ENCODE results near the gene MAP2K5. TPM values are rescaled to one million over a fixed set of nuclear protein-coding genes. Genes with fewer than 3 reads are reported as not detected.

MAP2K5 gene
- total and polyA plus RNA-seq, 10 of the 15 experiments (the other 5 are each of a cell fraction or from before 2014, with no cell fraction given): 1.3 to 19.4 (median 9.6) TPM

DNA sequence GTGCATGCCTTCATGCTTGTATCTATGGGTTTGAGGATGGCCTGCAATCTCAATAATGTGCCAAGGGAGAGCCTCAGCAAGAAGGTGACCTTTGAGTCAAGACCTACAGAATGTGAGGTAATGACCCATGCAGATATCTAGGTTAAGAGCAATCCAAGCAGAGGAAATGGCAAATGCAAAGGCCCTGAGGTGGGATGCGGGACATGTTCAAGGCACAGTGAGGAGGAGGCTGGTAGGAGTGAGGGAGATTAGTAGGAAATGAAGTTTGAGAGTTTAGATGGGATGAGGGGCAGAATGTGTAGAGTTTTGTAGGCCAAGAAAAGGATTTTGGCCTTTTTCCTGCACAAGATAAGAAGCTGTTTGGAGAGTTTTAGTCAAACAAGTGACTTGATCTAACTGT lies 4.7 kb upstream of the MAP2K5 start:
- in situ Hi-C loops (cut with MboI): loop anchor here (25.0 kb wide), 1 partner anchor 1275 kb away; the partner anchor contains the start of gene ANP32A
- no peaks in the 10 kb centered on the region for H4K20me1 ChIP-seq (ENCODE audit: control insufficient read depth, insufficient read depth)
- 86% methylated on average over 1 of the region's 1 CpG for WGBS (ENCODE audit: insufficient coverage, insufficient replicate concordance, low lambda C conversion rate, missing lambda C conversion rate)
- no peak for FAIRE-seq
- no peak overlapping the region for H2AFZ ChIP-seq (ENCODE audit: control insufficient read depth, low read depth, low read length)
- H3K9me3 ChIP-seq (replicated peaks; ENCODE audit: control insufficient read depth, insufficient read depth, low read length): no peaks in the 10 kb centered on the region; the same call in 2 of the 3 replicates
- ChIA-PET CTCF (interaction anchor here (0.6 to 1.7 kb wide), 3 partner anchors 9 to 388 kb away, joined by 3 to 5 read pairs (median 3); no protein-coding TSS in a partner anchor), RAD21 (ENCODE audit: unreplicated experiment) (no interaction called here), POLR2A (interaction anchor here (0.6 kb wide), 2 partner anchors 52 to 1763 kb away, joined by 4 to 5 read pairs; no protein-coding TSS in a partner anchor), SMC1A (ENCODE audit: uncharacterized antibody, unreplicated experiment) (interaction anchor here (0.8 to 1.6 kb wide), 3 partner anchors 12 to 42 kb away, joined by 4 to 5 read pairs (median 4); no protein-coding TSS in a partner anchor)
- H3K4me1 ChIP-seq (ENCODE audit: control insufficient read depth, insufficient read depth, low read length): peaks cover 32% of the 10 kb centered on the region
- TF ChIP-seq, protein P1, sequence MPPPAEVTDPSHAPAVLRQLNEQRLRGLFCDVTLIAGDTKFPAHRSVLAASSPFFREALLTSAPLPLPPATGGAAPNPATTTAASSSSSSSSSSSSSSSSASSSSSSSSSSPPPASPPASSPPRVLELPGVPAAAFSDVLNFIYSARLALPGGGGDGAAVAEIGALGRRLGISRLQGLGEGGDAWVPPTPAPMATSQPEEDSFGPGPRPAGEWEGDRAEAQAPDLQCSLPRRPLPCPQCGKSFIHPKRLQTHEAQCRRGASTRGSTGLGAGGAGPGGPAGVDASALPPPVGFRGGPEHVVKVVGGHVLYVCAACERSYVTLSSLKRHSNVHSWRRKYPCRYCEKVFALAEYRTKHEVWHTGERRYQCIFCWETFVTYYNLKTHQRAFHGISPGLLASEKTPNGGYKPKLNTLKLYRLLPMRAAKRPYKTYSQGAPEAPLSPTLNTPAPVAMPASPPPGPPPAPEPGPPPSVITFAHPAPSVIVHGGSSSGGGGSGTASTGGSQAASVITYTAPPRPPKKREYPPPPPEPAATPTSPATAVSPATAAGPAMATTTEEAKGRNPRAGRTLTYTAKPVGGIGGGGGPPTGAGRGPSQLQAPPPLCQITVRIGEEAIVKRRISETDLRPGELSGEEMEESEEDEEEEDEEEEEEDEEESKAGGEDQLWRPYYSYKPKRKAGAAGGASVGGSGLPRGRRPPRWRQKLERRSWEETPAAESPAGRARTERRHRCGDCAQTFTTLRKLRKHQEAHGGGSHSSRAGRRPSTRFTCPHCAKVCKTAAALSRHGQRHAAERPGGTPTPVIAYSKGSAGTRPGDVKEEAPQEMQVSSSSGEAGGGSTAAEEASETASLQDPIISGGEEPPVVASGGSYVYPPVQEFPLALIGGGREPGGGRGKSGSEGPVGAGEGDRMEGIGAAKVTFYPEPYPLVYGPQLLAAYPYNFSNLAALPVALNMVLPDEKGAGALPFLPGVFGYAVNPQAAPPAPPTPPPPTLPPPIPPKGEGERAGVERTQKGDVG (CRISPR knock-in tag; IDR thresholded peaks at IDR 0.05): no peak
- TF ChIP-seq TCF3 (IDR thresholded peaks at IDR 0.05; ENCODE audit: borderline replicate concordance, insufficient read depth, low read depth, low read length): no peak
- TF ChIP-seq SREBF2 (IDR thresholded peaks at IDR 0.05; ENCODE audit: low read length): no peak
- no peak for TF ChIP-seq ZBTB11 (CRISPR knock-in tag; IDR thresholded peaks at IDR 0.05)
- no peak for TF ChIP-seq HDAC6 (IDR thresholded peaks at IDR 0.05; ENCODE audit: unreplicated experiment)
- no peak for TF ChIP-seq RAD21 (IDR thresholded peaks at IDR 0.05; ENCODE audit: insufficient read depth, low read depth, low read length)
- no peak for TF ChIP-seq ZNF217 (IDR thresholded peaks at IDR 0.05)
- TF ChIP-seq ESRRA (IDR thresholded peaks at IDR 0.05; ENCODE audit: low read length): no peak
- TF ChIP-seq NKRF (conservative IDR thresholded peaks at IDR 0.05): no peak
- TF ChIP-seq NR2F1 (conservative IDR thresholded peaks at IDR 0.05): no peak
- TF ChIP-seq SP1 (IDR thresholded peaks at IDR 0.05; ENCODE audit: low read depth, low read length): no peak
- no peak for TF ChIP-seq NR2C1 (IDR thresholded peaks at IDR 0.05)
- TF ChIP-seq RBBP5 (conservative IDR thresholded peaks at IDR 0.05): no peak
- TF ChIP-seq BHLHE40 (IDR thresholded peaks at IDR 0.05; ENCODE audit: borderline replicate concordance in 1 of 2, low read depth in 2 of 2, low read length in 1 of 2): no peak
- no peak for ATAC-seq
- no peak overlapping the region for H3K9ac ChIP-seq (ENCODE audit: control insufficient read depth, insufficient read depth, low read length)
- peaks cover 9% of the 10 kb centered on the region for H3K79me2 ChIP-seq (ENCODE audit: control insufficient read depth, insufficient read depth, low read length)
- no TSS peak for BruUV-seq (replicated peaks)
- H3K4me2 ChIP-seq (ENCODE audit: control insufficient read depth, insufficient read depth): no peak overlapping the region
- H3K4me3 ChIP-seq: no peak overlapping the region
- H3K36me3 ChIP-seq (ENCODE audit: control insufficient read depth in 2 of 2, insufficient read depth in 2 of 2, low read length in 1 of 2): no peaks in the 10 kb centered on the region
- no peaks in the 10 kb centered on the region for H3K27me3 ChIP-seq (replicated peaks in 1 of 2; ENCODE audit: control insufficient read depth in 2 of 2, insufficient read depth in 2 of 2, low read length in 1 of 2)
- H3K27ac ChIP-seq (ENCODE audit: control insufficient read depth, insufficient read depth): no peak overlapping the region
- intact Hi-C loops (cut with micrococcal nuclease; ENCODE audit: unreplicated experiment): loop anchor here (2.0 kb wide), 1 partner anchor 17 kb away; the partner anchor contains the start of gene C15orf61
- DNase-seq (ENCODE audit: low read depth, low spot score): no peak

Data from GM12878 (cell line).